GM04503 (cell line): ENCODE results near the gene IFIT2.
"Not testable (repeated sequence)": the region's sequence is repeated elsewhere in the genome, so short reads cannot be mapped to it uniquely, and the experiment has no call there.

Source experiments
- DNase-seq: peaks from one replicate; pipeline ENCODE4 v3.0.0-alpha.2; 2012; ENCODE audit warnings: low read depth

Gene IFIT2

DNA sequence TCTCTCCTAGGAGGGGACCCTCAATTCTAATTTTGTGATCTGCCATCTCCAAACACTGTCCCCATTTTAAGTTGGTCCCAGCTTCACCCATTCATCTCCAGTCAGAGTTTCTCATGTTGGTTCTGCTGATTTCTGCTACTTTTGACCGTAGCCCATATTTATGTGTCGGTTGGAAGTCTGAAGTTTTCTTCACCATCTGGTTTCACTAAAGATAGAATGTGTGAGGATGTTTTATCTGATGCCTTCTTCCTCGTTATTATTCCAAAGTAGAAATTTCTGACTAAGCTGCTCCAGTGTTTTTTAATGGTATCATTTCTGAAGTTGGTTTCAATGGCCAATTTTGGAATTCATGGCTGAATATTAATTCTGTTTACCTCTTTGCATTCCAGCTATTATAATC, 21.3 kb upstream of the IFIT2 start:
- DNase-seq = no peak

- DNase-seq = no peak
Observed at GRCh38 chr10:89281606-89282395, 20.0 kb upstream of the IFIT2 start.

DNA sequence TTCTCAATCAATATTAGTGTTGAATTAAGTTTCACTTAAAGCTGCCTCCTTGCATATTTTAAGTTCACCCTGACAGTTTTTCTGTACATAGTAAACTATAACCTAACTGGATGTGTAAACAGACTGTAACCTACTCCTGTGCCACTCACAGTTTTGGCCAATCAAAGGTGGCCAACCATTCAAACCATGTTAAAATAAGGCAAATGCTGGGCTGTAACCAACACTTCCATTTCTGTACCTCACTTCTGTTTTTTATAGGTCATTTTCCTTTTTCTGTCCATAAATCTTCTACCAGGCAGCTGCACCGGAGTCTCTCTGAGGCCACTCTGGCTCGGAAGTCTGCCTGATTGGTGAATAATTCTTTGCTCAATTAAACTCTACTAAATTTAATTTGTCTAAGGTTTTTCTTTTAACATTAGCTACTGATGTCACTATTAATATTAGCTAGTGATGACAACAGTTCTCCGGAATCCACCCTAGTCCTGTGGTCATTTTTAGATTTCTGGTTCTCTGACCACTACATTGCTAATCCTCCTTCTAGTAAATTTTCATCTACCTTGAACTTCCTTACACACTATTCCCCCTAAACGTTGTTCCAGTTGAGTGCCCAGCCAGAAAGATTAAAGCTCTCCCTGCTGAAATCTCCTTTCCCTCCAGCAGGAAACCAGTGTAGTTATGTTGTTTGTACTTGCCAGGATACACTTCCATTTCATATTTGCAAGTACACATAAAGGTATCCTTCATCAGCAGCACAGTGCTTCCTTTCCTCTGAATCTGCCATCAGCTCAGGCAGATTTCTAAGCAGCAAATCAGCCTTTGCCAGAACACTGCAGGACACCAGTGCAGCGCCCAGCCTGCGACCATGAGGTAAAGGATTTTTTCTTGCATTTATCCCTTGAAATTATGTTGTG, 18.6 kb upstream of the IFIT2 start:
- DNase-seq = no peak

GRCh38 chr10:89283936-89284475, 17.8 kb upstream of the IFIT2 start:
- peak; percentile 86 for DNase-seq

DNA sequence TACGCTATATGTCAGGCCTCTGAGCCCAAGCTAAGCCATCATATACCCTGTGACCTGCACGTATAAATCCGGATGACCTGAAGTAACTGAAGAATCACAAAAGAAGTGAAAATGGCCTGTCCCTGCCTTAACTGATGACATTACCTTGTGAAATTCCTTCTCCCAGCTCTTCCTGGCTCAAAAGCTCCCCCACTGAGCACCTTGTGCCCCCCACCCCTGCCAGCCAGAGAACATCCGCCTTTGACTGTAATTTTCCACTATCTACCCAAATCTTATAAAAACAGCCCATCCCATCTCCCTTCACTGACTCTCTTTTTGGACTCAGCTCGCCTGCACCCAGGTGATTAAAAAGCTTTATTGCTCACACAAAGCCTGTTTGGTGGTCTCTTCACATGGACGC, 17.1 kb upstream of the IFIT2 start:
- not testable (repeated sequence) for DNase-seq

DNA sequence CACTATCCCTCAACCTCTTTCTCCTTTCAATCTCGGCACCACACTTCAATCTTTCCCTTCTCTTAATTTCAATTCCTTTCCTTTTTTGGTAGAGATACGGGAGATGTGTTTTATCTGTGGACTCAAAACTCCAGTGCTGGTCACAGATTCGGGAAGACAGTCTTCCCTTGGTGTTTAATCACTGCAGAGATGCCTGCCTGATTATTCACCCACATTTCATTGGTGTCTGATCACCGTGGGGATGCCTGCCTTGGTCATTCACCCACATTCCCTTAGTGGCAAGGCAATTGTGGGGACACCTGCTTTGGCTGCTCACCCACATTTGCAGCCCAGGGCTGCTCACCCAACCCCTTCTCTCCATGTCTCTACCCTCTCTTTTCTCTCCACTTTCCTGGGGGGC, 16.5 kb upstream of the IFIT2 start:
- not testable (repeated sequence) for DNase-seq

DNA sequence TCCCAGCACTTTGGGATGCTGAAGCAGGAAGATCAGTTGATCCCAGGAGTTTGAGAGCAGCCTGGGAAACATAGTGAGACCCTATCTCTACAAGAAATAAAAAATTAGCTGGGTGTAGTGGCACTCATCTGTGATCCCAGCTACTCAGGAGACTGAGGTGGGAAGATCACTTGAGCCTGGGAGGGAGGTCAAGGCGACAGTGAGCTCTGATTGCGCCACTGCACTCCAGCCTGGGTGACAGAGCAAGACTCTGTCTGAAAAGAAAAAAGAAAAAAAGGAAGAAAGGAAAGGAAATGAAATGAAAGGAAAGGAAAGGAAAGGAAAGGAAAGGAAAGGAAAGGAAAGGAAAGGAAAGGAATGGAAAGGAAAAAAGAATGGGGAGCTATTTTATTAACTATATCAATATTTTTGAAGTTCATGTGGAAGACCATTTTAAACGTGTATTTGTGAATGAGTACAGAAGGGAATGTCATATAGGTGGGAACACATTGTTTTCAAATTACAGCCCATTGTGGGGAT, 7.1 kb upstream of the IFIT2 start:
- no peak for DNase-seq

GRCh38 chr10:89295597-89295996, 6.2 kb upstream of the IFIT2 start:
- DNase-seq = peak; percentile 67

GRCh38 chr10:89296220-89296648, 5.6 kb upstream of the IFIT2 start:
- peak; percentile 64 for DNase-seq

DNA sequence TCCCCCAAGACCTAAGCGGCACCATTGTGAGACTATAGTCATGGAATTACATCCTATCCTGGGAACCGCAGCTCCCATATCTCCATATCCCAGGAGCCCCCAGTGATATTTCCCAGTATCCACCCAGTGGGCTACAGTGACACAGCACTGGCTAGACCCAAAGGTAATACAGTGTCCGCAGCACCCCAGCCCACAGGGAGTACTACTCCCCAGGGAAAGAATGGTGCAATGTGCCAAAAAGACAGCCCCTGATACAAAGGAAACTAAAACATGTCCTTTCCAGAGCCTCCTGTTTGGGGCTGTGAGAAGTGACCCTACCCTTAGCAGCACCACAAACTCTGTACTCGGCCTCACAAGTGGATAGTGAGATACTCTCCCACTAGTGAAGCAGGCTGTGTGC, 4.5 kb upstream of the IFIT2 start:
- DNase-seq = no peak

DNA sequence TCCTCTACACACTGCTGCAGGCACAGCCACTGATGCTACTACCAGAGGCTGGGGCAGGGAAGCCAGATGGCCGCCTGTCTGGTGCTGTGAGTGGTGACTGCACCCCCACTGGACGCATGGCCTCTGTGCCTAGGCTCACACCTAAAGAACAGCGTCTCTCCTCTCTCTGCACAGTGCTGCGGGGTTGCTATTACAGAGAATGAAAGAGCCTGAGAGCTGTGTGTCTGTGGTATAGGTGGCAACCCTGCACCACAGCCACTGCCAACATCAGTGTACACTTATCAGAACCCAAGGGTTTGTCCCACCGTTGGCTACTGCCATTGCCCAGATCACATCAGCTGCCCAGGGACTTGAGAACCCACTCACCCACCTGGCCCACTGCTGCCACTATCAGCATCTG, 4.1 kb upstream of the IFIT2 start:
- DNase-seq = no peak

- no peak for DNase-seq
Observed at GRCh38 chr10:89299031-89299430, 2.8 kb upstream of the IFIT2 start.

- DNase-seq = no peak
Observed at GRCh38 chr10:89301232-89301631, 614 bp upstream of the IFIT2 start.

DNA sequence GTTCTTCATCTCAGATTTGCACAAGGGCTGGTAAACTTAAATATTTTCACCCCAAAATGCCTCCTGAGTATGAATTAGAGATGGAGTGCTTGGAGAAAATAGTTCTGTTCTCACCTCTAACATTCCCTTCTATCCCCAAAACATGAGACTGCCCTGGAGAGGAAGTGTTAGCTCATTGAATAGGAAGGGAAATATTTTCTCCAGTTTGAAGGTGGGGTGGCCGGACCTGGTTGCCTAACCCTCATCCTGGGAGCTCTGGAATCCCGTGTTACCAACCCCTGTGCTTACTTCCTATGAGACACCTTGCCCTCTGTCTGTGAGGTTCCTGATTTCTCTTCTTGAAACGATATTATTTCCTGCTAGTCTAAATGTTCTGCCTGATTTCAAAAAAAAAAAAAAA, 779 bp downstream of the IFIT2 start:
- no peak for DNase-seq

DNA sequence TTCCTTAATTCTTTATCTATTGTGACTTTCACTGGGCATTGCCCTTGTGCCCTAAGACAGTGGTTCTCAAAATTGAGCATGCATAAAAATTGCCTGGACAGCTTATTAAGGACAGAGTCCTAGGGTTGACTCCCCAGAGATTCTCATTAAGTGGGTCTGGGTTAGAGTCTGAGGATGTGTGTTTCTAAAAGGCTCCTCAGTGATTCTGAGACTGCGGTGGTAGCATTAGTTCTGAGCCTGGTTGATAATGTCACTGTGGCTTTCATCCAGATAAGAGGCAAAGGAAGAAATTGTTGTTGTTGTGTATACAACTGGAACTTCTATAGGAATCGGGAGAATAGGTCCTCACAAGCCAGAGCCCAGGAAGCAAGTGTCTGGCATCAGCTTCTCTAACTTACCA, 1.3 kb downstream of the IFIT2 start:
- no peak for DNase-seq

DNA sequence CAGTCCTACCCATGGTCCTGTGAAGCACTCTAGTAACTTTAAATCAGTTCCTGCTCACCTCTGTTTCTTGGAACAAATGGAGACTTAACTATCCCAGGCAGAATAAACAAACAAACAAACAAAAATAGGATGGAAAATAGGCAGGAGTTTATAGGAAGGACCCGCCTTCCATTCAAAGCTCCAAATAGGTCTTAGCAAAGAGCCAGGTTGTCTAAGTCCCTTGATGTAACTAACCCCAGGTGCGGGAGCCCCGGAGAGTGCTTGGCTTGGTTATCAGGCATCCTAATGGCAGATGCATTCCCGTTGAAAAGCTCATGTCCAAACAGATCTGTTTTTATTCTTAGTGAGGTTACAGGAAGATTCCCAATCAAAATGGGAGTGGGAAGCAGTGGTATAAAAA, 2.2 kb downstream of the IFIT2 start:
- DNase-seq = no peak

- DNase-seq = no peak
Observed at GRCh38 chr10:89304446-89304845, 2.6 kb downstream of the IFIT2 start.

GRCh38 chr10:89304925-89305324, 3.1 kb downstream of the IFIT2 start:
- DNase-seq = no peak

DNA sequence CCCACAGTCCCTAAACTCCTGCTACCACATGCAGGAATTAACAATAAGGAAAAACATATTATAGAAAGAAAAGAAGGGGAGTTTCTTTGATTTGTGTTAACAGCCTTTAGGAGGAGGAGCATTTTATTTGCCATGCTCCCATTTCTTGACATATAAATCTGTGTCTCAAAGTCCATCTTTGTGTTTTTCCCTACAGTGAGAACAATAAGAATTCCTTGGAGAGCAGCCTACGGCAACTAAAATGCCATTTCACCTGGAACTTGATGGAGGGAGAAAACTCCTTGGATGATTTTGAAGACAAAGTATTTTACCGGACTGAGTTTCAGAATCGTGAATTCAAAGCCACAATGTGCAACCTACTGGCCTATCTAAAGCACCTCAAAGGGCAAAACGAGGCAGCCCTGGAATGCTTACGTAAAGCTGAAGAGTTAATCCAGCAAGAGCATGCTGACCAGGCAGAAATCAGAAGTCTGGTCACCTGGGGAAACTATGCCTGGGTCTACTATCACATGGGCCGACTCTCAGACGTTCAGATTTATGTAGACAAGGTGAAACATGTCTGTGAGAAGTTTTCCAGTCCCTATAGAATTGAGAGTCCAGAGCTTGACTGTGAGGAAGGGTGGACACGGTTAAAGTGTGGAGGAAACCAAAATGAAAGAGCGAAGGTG, 4.1 kb downstream of the IFIT2 start:
- DNase-seq = no peak

- no peak for DNase-seq
Observed at GRCh38 chr10:89306434-89307268, 4.8 kb downstream of the IFIT2 start.

DNA sequence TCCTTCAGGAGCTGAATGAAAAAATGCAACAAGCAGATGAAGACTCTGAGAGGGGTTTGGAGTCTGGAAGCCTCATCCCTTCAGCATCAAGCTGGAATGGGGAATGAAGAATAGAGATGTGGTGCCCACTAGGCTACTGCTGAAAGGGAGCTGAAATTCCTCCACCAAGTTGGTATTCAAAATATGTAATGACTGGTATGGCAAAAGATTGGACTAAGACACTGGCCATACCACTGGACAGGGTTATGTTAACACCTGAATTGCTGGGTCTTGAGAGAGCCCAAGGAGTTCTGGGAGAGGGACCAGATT, 5.4 kb downstream of the IFIT2 start:
- DNase-seq = no peak
